ENCODE measurements around the gene PI4KA. TPM values are rescaled to one million over a fixed set of nuclear protein-coding genes. Genes with fewer than 3 reads are reported as not detected.

The PI4KA gene
- total and polyA plus RNA-seq, 4 donors: 19.4 to 47.5 (median 36.3) TPM

DNA sequence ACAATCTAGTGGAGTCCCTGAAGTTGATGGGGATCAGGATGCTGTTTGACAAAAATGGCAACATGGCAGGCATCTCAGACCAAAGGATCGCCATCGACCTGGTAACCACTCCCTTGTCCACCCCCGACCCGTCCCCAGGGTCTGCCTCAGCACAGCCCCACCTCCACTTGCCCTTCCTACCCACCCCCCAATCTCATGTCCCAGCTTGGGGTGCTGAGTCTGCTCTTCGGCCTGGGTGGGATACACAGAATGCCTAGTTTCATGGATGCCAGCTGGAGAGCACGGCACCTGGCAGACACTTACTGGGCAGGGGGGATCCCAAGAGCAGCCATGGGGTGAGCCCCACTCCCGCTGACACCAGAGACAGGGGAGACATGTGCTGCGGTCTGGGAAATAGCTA lies 72.6 kb downstream of the PI4KA start:
- Histone ChIP-seq H3K9me3 (ENCODE audit: control insufficient read depth in 4 of 4, low read length in 3 of 4) (no peaks in the 10 kb centered on the region), H3K27me3 (ENCODE audit: control insufficient read depth in 4 of 4, insufficient read depth in 4 of 4, low read length in 3 of 4) (no peaks in the 10 kb centered on the region), H3K36me3 (ENCODE audit: control insufficient read depth in 4 of 4, insufficient read depth in 3 of 4, low read depth in 1 of 4, low read length in 3 of 4) (peaks cover 0 to 30% (median 11%) of the 10 kb centered on the region in 4 donors), H3K4me3 (ENCODE audit: low read depth in 1 of 3, low read length in 3 of 3) (no peak overlapping the region), H3K27ac (ENCODE audit: low read depth in 1 of 2, low read length in 2 of 2) (peak overlapping the region; percentile 76 to 90), H3K4me1 (ENCODE audit: control insufficient read depth in 4 of 4, insufficient read depth in 4 of 4, low read length in 3 of 4) (peaks cover 16 to 90% (median 80%) of the 10 kb centered on the region in 4 donors), H3K9ac (ENCODE audit: low read depth in 1 of 2, low read length in 2 of 2) (peak overlapping the region in 1 of 2 donors; percentile 9)
- WGBS: 73% methylated on average over 8 of the region's 8 CpGs
- no peak for DNase-seq (ENCODE audit: low spot score)
- TF ChIP-seq RXRA (IDR thresholded peaks at IDR 0.05) (no peak), SP1 (IDR thresholded peaks at IDR 0.05) (no peak), HNF4A (conservative IDR thresholded peaks at IDR 0.05) (no peak)

DNA sequence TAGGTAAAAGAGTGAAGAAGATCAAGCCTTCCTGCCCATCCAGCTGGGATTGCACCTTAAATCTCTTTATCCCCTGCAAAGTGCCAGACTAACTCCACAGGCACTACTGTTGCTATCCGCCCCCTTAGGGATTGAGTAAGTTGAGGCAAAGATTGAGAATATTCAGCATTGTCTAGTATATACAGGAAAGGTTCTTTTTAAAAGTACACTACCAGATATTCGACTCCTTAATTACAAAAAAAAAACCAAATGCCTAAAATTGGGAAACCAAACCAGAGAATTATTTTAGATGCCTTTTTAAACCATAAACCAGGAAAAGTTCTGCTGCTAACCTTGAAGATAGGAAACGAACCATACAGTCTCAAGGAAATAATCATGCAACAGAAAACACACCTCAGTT lies 73.2 kb downstream of the PI4KA start:
- Histone ChIP-seq H3K4me1 (ENCODE audit: control insufficient read depth in 4 of 4, insufficient read depth in 4 of 4, low read length in 3 of 4) (peaks cover 16 to 93% (median 83%) of the 10 kb centered on the region in 4 donors), H3K36me3 (ENCODE audit: control insufficient read depth in 4 of 4, insufficient read depth in 3 of 4, low read depth in 1 of 4, low read length in 3 of 4) (peaks cover 0 to 35% (median 11%) of the 10 kb centered on the region in 4 donors), H3K9ac (ENCODE audit: low read depth in 1 of 2, low read length in 2 of 2) (peak overlapping the region in 1 of 2 donors; percentile 20), H3K27ac (ENCODE audit: low read depth in 1 of 2, low read length in 2 of 2) (peak overlapping the region; percentile 76 to 90), H3K27me3 (ENCODE audit: control insufficient read depth in 4 of 4, insufficient read depth in 4 of 4, low read length in 3 of 4) (no peaks in the 10 kb centered on the region), H3K9me3 (ENCODE audit: control insufficient read depth in 4 of 4, low read length in 3 of 4) (no peaks in the 10 kb centered on the region), H3K4me3 (ENCODE audit: low read depth in 1 of 3, low read length in 3 of 3) (no peak overlapping the region)
- 81% methylated on average over 3 of the region's 3 CpGs for WGBS
- no peak for TF ChIP-seq TAF1 (conservative IDR thresholded peaks at IDR 0.05)
- TF ChIP-seq, protein P1, sequence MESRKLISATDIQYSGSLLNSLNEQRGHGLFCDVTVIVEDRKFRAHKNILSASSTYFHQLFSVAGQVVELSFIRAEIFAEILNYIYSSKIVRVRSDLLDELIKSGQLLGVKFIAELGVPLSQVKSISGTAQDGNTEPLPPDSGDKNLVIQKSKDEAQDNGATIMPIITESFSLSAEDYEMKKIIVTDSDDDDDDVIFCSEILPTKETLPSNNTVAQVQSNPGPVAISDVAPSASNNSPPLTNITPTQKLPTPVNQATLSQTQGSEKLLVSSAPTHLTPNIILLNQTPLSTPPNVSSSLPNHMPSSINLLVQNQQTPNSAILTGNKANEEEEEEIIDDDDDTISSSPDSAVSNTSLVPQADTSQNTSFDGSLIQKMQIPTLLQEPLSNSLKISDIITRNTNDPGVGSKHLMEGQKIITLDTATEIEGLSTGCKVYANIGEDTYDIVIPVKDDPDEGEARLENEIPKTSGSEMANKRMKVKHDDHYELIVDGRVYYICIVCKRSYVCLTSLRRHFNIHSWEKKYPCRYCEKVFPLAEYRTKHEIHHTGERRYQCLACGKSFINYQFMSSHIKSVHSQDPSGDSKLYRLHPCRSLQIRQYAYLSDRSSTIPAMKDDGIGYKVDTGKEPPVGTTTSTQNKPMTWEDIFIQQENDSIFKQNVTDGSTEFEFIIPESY (IDR thresholded peaks at IDR 0.05): no peak
- TF ChIP-seq, protein P2, sequence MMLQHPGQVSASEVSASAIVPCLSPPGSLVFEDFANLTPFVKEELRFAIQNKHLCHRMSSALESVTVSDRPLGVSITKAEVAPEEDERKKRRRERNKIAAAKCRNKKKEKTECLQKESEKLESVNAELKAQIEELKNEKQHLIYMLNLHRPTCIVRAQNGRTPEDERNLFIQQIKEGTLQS (IDR thresholded peaks at IDR 0.05): no peak
- TF ChIP-seq, protein P3, sequence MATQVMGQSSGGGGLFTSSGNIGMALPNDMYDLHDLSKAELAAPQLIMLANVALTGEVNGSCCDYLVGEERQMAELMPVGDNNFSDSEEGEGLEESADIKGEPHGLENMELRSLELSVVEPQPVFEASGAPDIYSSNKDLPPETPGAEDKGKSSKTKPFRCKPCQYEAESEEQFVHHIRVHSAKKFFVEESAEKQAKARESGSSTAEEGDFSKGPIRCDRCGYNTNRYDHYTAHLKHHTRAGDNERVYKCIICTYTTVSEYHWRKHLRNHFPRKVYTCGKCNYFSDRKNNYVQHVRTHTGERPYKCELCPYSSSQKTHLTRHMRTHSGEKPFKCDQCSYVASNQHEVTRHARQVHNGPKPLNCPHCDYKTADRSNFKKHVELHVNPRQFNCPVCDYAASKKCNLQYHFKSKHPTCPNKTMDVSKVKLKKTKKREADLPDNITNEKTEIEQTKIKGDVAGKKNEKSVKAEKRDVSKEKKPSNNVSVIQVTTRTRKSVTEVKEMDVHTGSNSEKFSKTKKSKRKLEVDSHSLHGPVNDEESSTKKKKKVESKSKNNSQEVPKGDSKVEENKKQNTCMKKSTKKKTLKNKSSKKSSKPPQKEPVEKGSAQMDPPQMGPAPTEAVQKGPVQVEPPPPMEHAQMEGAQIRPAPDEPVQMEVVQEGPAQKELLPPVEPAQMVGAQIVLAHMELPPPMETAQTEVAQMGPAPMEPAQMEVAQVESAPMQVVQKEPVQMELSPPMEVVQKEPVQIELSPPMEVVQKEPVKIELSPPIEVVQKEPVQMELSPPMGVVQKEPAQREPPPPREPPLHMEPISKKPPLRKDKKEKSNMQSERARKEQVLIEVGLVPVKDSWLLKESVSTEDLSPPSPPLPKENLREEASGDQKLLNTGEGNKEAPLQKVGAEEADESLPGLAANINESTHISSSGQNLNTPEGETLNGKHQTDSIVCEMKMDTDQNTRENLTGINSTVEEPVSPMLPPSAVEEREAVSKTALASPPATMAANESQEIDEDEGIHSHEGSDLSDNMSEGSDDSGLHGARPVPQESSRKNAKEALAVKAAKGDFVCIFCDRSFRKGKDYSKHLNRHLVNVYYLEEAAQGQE (IDR thresholded peaks at IDR 0.05): no peak
- no peak for TF ChIP-seq HNF4G (IDR thresholded peaks at IDR 0.05)
- no peak for TF ChIP-seq RXRA (IDR thresholded peaks at IDR 0.05)
- TF ChIP-seq EGR1 (IDR thresholded peaks at IDR 0.05; ENCODE audit: low read depth in 2 of 2): no peak
- no peak for TF ChIP-seq YY1 (IDR thresholded peaks at IDR 0.05)
- no peak for TF ChIP-seq SP1 (IDR thresholded peaks at IDR 0.05)
- TF ChIP-seq GABPA (IDR thresholded peaks at IDR 0.05 in 1 of 2, conservative IDR thresholded peaks at IDR 0.05 in 1 of 2): no peak
- TF ChIP-seq JUND (IDR thresholded peaks at IDR 0.05): no peak
- TF ChIP-seq NR2F2 (IDR thresholded peaks at IDR 0.05): no peak
- TF ChIP-seq FOXA2 (IDR thresholded peaks at IDR 0.05): no peak
- TF ChIP-seq HNF4A (conservative IDR thresholded peaks at IDR 0.05): no peak
- TF ChIP-seq, protein P4, sequence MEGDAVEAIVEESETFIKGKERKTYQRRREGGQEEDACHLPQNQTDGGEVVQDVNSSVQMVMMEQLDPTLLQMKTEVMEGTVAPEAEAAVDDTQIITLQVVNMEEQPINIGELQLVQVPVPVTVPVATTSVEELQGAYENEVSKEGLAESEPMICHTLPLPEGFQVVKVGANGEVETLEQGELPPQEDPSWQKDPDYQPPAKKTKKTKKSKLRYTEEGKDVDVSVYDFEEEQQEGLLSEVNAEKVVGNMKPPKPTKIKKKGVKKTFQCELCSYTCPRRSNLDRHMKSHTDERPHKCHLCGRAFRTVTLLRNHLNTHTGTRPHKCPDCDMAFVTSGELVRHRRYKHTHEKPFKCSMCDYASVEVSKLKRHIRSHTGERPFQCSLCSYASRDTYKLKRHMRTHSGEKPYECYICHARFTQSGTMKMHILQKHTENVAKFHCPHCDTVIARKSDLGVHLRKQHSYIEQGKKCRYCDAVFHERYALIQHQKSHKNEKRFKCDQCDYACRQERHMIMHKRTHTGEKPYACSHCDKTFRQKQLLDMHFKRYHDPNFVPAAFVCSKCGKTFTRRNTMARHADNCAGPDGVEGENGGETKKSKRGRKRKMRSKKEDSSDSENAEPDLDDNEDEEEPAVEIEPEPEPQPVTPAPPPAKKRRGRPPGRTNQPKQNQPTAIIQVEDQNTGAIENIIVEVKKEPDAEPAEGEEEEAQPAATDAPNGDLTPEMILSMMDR (IDR thresholded peaks at IDR 0.05; ENCODE audit: low read depth, low read length, missing input control): no peak
- no peak for DNase-seq (ENCODE audit: low spot score)

Data from liver (tissue), 9 donors.